ENCODE results near the gene NDUFA11. TPM values are rescaled to one million over a fixed set of nuclear protein-coding genes. Genes with fewer than 3 reads are reported as not detected.

NDUFA11 gene
- total and polyA plus RNA-seq, 2 of the 13 experiments (the other 11 are each of a cell fraction or from before 2014, with no cell fraction given) = 286 to 378 TPM

DNA sequence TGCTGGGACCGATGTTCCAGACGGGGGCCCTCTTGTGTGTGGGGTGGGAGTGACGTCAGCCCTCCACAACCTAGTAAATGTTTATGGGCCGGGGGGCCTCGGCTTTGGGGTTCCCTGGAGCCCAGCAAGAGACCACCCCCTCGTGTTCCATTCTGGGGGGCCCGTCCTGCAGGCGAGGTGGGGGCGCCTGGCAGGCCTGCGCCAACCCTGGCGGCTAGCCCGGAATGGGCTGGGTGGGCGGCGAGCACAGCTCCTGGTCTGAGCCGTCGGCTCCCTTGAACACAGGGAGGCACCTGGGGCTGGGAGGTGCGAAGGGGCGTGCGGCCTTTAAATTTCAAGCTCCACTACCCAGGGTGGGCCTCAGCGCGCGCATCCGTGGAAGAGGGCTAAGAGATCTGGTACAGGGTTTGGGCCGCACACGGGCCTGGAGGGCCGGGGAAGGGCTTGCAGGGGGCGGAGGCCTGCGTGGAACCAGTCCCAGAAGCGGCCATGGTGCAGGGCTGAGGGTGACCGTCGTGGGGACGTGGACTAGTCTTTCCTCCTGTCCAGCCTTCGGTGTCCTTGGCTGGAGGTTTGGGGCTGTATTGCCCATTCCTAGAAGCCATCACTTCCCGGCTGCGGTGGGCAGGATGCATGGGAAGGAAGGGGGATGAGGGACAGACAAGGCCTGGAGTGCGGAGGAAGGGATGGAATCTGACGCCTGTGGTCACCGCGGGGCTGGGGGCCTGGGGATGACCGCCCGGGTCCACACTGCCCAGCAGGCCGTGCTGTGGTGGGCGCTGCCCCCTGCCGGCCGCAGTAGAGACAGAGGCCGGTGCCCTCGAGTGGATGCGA, 11.4 kb downstream of the NDUFA11 start (continued):
- TF ChIP-seq, protein P1, sequence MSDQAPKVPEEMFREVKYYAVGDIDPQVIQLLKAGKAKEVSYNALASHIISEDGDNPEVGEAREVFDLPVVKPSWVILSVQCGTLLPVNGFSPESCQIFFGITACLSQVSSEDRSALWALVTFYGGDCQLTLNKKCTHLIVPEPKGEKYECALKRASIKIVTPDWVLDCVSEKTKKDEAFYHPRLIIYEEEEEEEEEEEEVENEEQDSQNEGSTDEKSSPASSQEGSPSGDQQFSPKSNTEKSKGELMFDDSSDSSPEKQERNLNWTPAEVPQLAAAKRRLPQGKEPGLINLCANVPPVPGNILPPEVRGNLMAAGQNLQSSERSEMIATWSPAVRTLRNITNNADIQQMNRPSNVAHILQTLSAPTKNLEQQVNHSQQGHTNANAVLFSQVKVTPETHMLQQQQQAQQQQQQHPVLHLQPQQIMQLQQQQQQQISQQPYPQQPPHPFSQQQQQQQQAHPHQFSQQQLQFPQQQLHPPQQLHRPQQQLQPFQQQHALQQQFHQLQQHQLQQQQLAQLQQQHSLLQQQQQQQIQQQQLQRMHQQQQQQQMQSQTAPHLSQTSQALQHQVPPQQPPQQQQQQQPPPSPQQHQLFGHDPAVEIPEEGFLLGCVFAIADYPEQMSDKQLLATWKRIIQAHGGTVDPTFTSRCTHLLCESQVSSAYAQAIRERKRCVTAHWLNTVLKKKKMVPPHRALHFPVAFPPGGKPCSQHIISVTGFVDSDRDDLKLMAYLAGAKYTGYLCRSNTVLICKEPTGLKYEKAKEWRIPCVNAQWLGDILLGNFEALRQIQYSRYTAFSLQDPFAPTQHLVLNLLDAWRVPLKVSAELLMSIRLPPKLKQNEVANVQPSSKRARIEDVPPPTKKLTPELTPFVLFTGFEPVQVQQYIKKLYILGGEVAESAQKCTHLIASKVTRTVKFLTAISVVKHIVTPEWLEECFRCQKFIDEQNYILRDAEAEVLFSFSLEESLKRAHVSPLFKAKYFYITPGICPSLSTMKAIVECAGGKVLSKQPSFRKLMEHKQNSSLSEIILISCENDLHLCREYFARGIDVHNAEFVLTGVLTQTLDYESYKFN (CRISPR knock-in tag; conservative IDR thresholded peaks at IDR 0.05) = no peak
- TF ChIP-seq ZNF562 (CRISPR knock-in tag; IDR thresholded peaks at IDR 0.05; ENCODE audit: borderline replicate concordance) (no peak), ZNF160 (CRISPR knock-in tag; IDR thresholded peaks at IDR 0.05) (0 out of 2 replicates have a peak, but pooled peaks have one; percentile 43), PHF20 (CRISPR knock-in tag; IDR thresholded peaks at IDR 0.05) (no peak), TOPORS (CRISPR knock-in tag; IDR thresholded peaks at IDR 0.05) (0 out of 2 replicates have a peak, but pooled peaks have one; percentile 22), CBX5 (CRISPR knock-in tag; IDR thresholded peaks at IDR 0.05; ENCODE audit: borderline replicate concordance) (no peak; the same call in 1 of the 2 replicates), GTF2F1 (IDR thresholded peaks at IDR 0.05; ENCODE audit: low read length) (no peak), SMAD1 (CRISPR knock-in tag; IDR thresholded peaks at IDR 0.05; ENCODE audit: borderline replicate concordance, low read depth) (no peak), ZNF441 (CRISPR knock-in tag; IDR thresholded peaks at IDR 0.05; ENCODE audit: borderline replicate concordance) (0 out of 2 replicates have a peak, but pooled peaks have one; percentile 23), TOE1 (CRISPR knock-in tag; IDR thresholded peaks at IDR 0.05) (no peak), SYNCRIP (IDR thresholded peaks at IDR 0.05; ENCODE audit: insufficient read depth, low read depth, low read length) (no peak), PHF5A (CRISPR knock-in tag; IDR thresholded peaks at IDR 0.05; ENCODE audit: low read depth, unreplicated experiment) (no peak), ZNF430 (CRISPR knock-in tag; IDR thresholded peaks at IDR 0.05) (no peak), SETDB1 (CRISPR knock-in tag; IDR thresholded peaks at IDR 0.05; ENCODE audit: borderline replicate concordance) (0 out of 2 replicates have a peak, but pooled peaks have one; percentile 15), ZKSCAN5 (CRISPR knock-in tag; IDR thresholded peaks at IDR 0.05) (no peak), DNMT3B (CRISPR knock-in tag; conservative IDR thresholded peaks at IDR 0.05) (no peak), NFYB (CRISPR knock-in tag; IDR thresholded peaks at IDR 0.05) (no peak), KLF12 (CRISPR knock-in tag; IDR thresholded peaks at IDR 0.05; ENCODE audit: borderline replicate concordance) (peak; percentile 8; the same call in 1 of the 2 replicates), YEATS2 (CRISPR knock-in tag; IDR thresholded peaks at IDR 0.05; ENCODE audit: borderline replicate concordance) (0 out of 2 replicates have a peak, but pooled peaks have one; percentile 22)
- TF ChIP-seq, protein P2, sequence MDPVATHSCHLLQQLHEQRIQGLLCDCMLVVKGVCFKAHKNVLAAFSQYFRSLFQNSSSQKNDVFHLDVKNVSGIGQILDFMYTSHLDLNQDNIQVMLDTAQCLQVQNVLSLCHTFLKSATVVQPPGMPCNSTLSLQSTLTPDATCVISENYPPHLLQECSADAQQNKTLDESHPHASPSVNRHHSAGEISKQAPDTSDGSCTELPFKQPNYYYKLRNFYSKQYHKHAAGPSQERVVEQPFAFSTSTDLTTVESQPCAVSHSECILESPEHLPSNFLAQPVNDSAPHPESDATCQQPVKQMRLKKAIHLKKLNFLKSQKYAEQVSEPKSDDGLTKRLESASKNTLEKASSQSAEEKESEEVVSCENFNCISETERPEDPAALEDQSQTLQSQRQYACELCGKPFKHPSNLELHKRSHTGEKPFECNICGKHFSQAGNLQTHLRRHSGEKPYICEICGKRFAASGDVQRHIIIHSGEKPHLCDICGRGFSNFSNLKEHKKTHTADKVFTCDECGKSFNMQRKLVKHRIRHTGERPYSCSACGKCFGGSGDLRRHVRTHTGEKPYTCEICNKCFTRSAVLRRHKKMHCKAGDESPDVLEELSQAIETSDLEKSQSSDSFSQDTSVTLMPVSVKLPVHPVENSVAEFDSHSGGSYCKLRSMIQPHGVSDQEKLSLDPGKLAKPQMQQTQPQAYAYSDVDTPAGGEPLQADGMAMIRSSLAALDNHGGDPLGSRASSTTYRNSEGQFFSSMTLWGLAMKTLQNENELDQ (CRISPR knock-in tag; IDR thresholded peaks at IDR 0.05; ENCODE audit: borderline replicate concordance) = no peak; the same call in 1 of the 2 replicates
- TF ChIP-seq, protein P3, sequence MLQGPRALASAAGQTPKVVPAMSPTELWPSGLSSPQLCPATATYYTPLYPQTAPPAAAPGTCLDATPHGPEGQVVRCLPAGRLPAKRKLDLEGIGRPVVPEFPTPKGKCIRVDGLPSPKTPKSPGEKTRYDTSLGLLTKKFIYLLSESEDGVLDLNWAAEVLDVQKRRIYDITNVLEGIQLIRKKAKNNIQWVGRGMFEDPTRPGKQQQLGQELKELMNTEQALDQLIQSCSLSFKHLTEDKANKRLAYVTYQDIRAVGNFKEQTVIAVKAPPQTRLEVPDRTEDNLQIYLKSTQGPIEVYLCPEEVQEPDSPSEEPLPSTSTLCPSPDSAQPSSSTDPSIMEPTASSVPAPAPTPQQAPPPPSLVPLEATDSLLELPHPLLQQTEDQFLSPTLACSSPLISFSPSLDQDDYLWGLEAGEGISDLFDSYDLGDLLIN (CRISPR knock-in tag; IDR thresholded peaks at IDR 0.05; ENCODE audit: borderline replicate concordance) = no peak
- TF ChIP-seq, protein P4, sequence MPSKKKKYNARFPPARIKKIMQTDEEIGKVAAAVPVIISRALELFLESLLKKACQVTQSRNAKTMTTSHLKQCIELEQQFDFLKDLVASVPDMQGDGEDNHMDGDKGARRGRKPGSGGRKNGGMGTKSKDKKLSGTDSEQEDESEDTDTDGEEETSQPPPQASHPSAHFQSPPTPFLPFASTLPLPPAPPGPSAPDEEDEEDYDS (CRISPR knock-in tag; IDR thresholded peaks at IDR 0.05) = 0 out of 2 replicates have a peak, but pooled peaks have one; percentile 48
